Measurements from ENCODE around the gene DCTN1.

The DCTN1 gene

GRCh38 chr2:74374509-74375205 lies 5.5 kb downstream of the DCTN1 start:
- DNase-seq (ENCODE audit: insufficient read length, low spot score): no peak
- no peak for TF ChIP-seq SPI1 (IDR thresholded peaks at IDR 0.05; ENCODE audit: low read depth, low read length)
- TF ChIP-seq TAF1 (IDR thresholded peaks at IDR 0.05; ENCODE audit: low read depth, low read length): no peak
- no peak for TF ChIP-seq PAX5 (IDR thresholded peaks at IDR 0.05; ENCODE audit: insufficient read depth, low read length, severe bottlenecking)
- no peak for TF ChIP-seq POLR2AphosphoS5 (IDR thresholded peaks at IDR 0.05; ENCODE audit: low read depth, low read length)
- no peak for TF ChIP-seq POLR2A (IDR thresholded peaks at IDR 0.05; ENCODE audit: low read depth, low read length)
- TF ChIP-seq POU2F2 (IDR thresholded peaks at IDR 0.05; ENCODE audit: low read depth, low read length): no peak

DNA sequence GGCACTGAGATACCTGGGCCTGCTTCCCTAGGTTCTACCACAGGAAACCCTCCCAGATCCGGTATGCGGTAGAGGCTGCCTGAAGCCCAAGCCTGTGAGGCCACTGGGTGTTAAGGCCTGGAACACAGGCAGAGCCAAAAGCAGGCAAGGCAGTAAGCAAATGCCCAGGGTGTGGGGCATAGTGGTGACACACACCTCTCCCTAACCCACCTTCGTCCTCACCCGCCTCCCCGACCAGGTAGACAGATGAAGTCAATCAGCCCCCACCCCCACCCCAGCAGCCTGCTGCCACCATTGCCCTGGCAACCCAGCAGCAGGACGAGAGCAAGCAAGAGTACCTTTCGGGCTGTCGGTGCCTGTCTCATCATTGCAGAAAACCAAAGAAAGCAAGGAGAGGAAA lies 6.1 kb downstream of the DCTN1 start:
- FAIRE-seq (no peak), DNase-seq (ENCODE audit: insufficient read length, low spot score) (no peak)
- TF ChIP-seq SPI1 (IDR thresholded peaks at IDR 0.05; ENCODE audit: low read depth, low read length) (no peak), TAF1 (IDR thresholded peaks at IDR 0.05; ENCODE audit: low read depth, low read length) (no peak), POU2F2 (IDR thresholded peaks at IDR 0.05; ENCODE audit: low read depth, low read length) (no peak), PAX5 (IDR thresholded peaks at IDR 0.05; ENCODE audit: insufficient read depth, low read length, severe bottlenecking) (no peak)

More at GRCh38 chr2:74374509-74375205, 5.5 kb downstream of the DCTN1 start:
- no peak for FAIRE-seq

- TF ChIP-seq POLR2A (IDR thresholded peaks at IDR 0.05; ENCODE audit: low read depth, low read length): no peak
- TF ChIP-seq POU2F2 (IDR thresholded peaks at IDR 0.05; ENCODE audit: low read depth, low read length): no peak
- TF ChIP-seq POLR2AphosphoS5 (IDR thresholded peaks at IDR 0.05; ENCODE audit: low read depth, low read length): no peak
- no peak for TF ChIP-seq TAF1 (IDR thresholded peaks at IDR 0.05; ENCODE audit: low read depth, low read length)
- TF ChIP-seq SPI1 (IDR thresholded peaks at IDR 0.05; ENCODE audit: low read depth, low read length): no peak
- TF ChIP-seq PAX5 (IDR thresholded peaks at IDR 0.05; ENCODE audit: insufficient read depth, low read length, severe bottlenecking): no peak
- no peak for FAIRE-seq
- DNase-seq (ENCODE audit: insufficient read length, low spot score): no peak
These were observed 6.9 kb downstream of the DCTN1 start for GRCh38 chr2:74373221-74373676.

DNA sequence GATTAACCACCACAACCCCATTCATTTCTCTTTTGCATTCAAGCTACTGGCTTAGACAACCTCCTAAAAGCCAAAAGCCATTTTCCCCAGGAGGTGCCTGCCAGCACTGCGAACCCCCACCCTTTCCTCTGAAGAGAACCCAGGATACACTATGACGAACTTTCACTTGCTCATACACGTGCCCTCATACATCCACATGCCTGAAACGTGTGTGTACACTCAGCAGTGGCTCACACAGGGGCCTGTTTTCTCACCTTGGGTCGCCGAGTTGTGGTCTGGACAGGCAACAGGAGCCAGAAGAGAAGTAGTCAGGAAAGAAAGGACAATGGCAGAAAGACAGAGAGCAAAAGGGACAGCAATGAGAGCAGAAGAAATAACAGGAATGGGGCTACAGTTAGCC lies 7.4 kb downstream of the DCTN1 start:
- FAIRE-seq (no peak), DNase-seq (ENCODE audit: insufficient read length, low spot score) (no peak)
- TF ChIP-seq POLR2A (IDR thresholded peaks at IDR 0.05; ENCODE audit: low read depth, low read length) (no peak), TAF1 (IDR thresholded peaks at IDR 0.05; ENCODE audit: low read depth, low read length) (no peak), POU2F2 (IDR thresholded peaks at IDR 0.05; ENCODE audit: low read depth, low read length) (no peak), PAX5 (IDR thresholded peaks at IDR 0.05; ENCODE audit: insufficient read depth, low read length, severe bottlenecking) (no peak), SPI1 (IDR thresholded peaks at IDR 0.05; ENCODE audit: low read depth, low read length) (no peak), POLR2AphosphoS5 (IDR thresholded peaks at IDR 0.05; ENCODE audit: low read depth, low read length) (no peak)

DNA sequence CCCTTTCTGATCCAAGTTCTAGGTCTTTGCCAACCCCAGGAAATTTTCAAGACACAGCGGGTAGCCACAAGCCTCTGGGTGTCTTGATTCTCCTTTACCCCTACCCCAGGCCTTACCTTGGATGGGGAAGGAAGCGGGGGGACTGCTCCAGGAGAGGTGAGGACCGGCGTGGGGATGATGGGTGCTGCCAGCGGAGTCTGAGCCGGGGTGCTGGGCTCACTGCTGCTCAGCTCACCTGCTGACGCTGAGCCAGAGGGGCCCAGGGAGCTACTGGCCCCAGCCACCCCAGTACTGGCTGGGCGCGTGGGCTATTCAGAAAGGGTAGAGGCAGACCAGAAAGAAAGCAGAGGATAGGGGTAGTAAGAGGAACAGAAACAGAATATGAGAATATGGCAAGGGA lies 8.7 kb downstream of the DCTN1 start:
- DNase-seq (ENCODE audit: insufficient read length, low spot score) (no peak), FAIRE-seq (no peak)
- TF ChIP-seq POLR2A (IDR thresholded peaks at IDR 0.05; ENCODE audit: low read depth, low read length) (no peak), SPI1 (IDR thresholded peaks at IDR 0.05; ENCODE audit: low read depth, low read length) (no peak), POU2F2 (IDR thresholded peaks at IDR 0.05; ENCODE audit: low read depth, low read length) (no peak), TAF1 (IDR thresholded peaks at IDR 0.05; ENCODE audit: low read depth, low read length) (no peak), POLR2AphosphoS5 (IDR thresholded peaks at IDR 0.05; ENCODE audit: low read depth, low read length) (no peak), PAX5 (IDR thresholded peaks at IDR 0.05; ENCODE audit: insufficient read depth, low read length, severe bottlenecking) (no peak)

GRCh38 chr2:74369976-74370375 lies 10.1 kb downstream of the DCTN1 start:
- no peak for FAIRE-seq
- no peak for DNase-seq (ENCODE audit: insufficient read length, low spot score)
- TF ChIP-seq POLR2A (IDR thresholded peaks at IDR 0.05; ENCODE audit: low read depth, low read length) (no peak), POLR2AphosphoS5 (IDR thresholded peaks at IDR 0.05; ENCODE audit: low read depth, low read length) (no peak), TAF1 (IDR thresholded peaks at IDR 0.05; ENCODE audit: low read depth, low read length) (no peak), POU2F2 (IDR thresholded peaks at IDR 0.05; ENCODE audit: low read depth, low read length) (no peak), SPI1 (IDR thresholded peaks at IDR 0.05; ENCODE audit: low read depth, low read length) (no peak), PAX5 (IDR thresholded peaks at IDR 0.05; ENCODE audit: insufficient read depth, low read length, severe bottlenecking) (no peak)

- FAIRE-seq: no peak
- no peak for DNase-seq (ENCODE audit: insufficient read length, low spot score)
- TF ChIP-seq POLR2A (IDR thresholded peaks at IDR 0.05; ENCODE audit: low read depth, low read length): no peak
- TF ChIP-seq SPI1 (IDR thresholded peaks at IDR 0.05; ENCODE audit: low read depth, low read length): no peak
- TF ChIP-seq PAX5 (IDR thresholded peaks at IDR 0.05; ENCODE audit: insufficient read depth, low read length, severe bottlenecking): no peak
These were observed 11.6 kb downstream of the DCTN1 start for GRCh38 chr2:74368499-74368898.

- DNase-seq (ENCODE audit: insufficient read length, low spot score) (no peak), FAIRE-seq (no peak)
- TF ChIP-seq POLR2A (IDR thresholded peaks at IDR 0.05; ENCODE audit: low read depth, low read length) (no peak), SPI1 (IDR thresholded peaks at IDR 0.05; ENCODE audit: low read depth, low read length) (no peak), POLR2AphosphoS5 (IDR thresholded peaks at IDR 0.05; ENCODE audit: low read depth, low read length) (no peak), POU2F2 (IDR thresholded peaks at IDR 0.05; ENCODE audit: low read depth, low read length) (no peak), PAX5 (IDR thresholded peaks at IDR 0.05; ENCODE audit: insufficient read depth, low read length, severe bottlenecking) (no peak), TAF1 (IDR thresholded peaks at IDR 0.05; ENCODE audit: low read depth, low read length) (no peak)
These were observed 12.3 kb downstream of the DCTN1 start for GRCh38 chr2:74367789-74368188.

GRCh38 chr2:74366036-74366435 lies 14.1 kb downstream of the DCTN1 start:
- FAIRE-seq: no peak
- no peak for TF ChIP-seq POU2F2 (IDR thresholded peaks at IDR 0.05; ENCODE audit: low read depth, low read length)
- TF ChIP-seq TAF1 (IDR thresholded peaks at IDR 0.05; ENCODE audit: low read depth, low read length): no peak
- TF ChIP-seq POLR2AphosphoS5 (IDR thresholded peaks at IDR 0.05; ENCODE audit: low read depth, low read length): no peak
- no peak for TF ChIP-seq PAX5 (IDR thresholded peaks at IDR 0.05; ENCODE audit: insufficient read depth, low read length, severe bottlenecking)

More at GRCh38 chr2:74366036-74366435, 14.1 kb downstream of the DCTN1 start:
- no peak for DNase-seq (ENCODE audit: insufficient read length, low spot score)
